Parathyroid adenoma (tissue), 2 donors: ENCODE measurements around the gene SLC22A15.

Experiments used
- H2AFZ ChIP-seq: fragments of 300-600 bp; sonication (generic); one replicate; pipeline ENCODE4 v1.7.0; 2017; ENCODE audit warnings: antibody characterized with exemption, mild to moderate bottlenecking
- H3K27ac ChIP-seq: fragments of 300-600 bp; sonication (generic); one replicate; pipeline ENCODE4 v1.7.0; 2017
- H3K27me3 ChIP-seq: fragments of 300-600 bp; sonication (generic); one replicate; pipeline ENCODE4 v1.7.0; 2017; ENCODE audit warnings: low read length; ENCODE audit not compliant: control insufficient read depth, insufficient read depth
- H3K36me3 ChIP-seq: fragments of 300-600 bp; sonication (generic); one replicate; pipeline ENCODE4 v1.7.0; 2017; ENCODE audit warnings: low read length; ENCODE audit not compliant: control insufficient read depth, insufficient read depth
- H3K4me1 ChIP-seq: fragments of 300-600 bp; sonication (generic); one replicate; pipeline ENCODE4 v1.7.0; 2017; ENCODE audit warnings: control low read depth
- H3K4me2 ChIP-seq: fragments of 300-600 bp; sonication (generic); one replicate; pipeline ENCODE4 v1.7.0; 2017; ENCODE audit warnings: low read length
- H3K4me3 ChIP-seq: fragments of 300-600 bp; sonication (generic); one replicate; pipeline ENCODE4 v1.7.0; 2017; ENCODE audit warnings: low read depth, low read length
- H3K79me2 ChIP-seq: fragments of 300-600 bp; sonication (generic); one replicate; pipeline ENCODE4 v1.7.0; 2017; ENCODE audit warnings: control low read depth
- H3K9ac ChIP-seq: fragments of 300-600 bp; sonication (generic); one replicate; pipeline ENCODE4 v1.7.0; 2017; ENCODE audit warnings: mild to moderate bottlenecking
- H3K9me3 ChIP-seq: fragments of 300-600 bp; sonication (generic); one replicate; pipeline ENCODE4 v1.7.0; 2017; ENCODE audit warnings: low read length; ENCODE audit not compliant: control insufficient read depth
- TF ChIP-seq, protein P1 (sequence below): fragments of 300-600 bp; sonication (generic); IDR thresholded peaks from one replicate; pipeline ENCODE4 v1.7.0; 2017; ENCODE audit warnings: antibody characterized with exemption, mild to moderate bottlenecking
- donor health status: primary hyperparathyroidism.

SLC22A15 gene

GRCh38 chr1:116001739-116002487, 25.6 kb downstream of the SLC22A15 start:
- Histone ChIP-seq H3K36me3 (no peaks in the 10 kb centered on the region), H3K27me3 (no peaks in the 10 kb centered on the region), H3K27ac (no peak overlapping the region), H3K4me1 (no peaks in the 10 kb centered on the region), H3K4me2 (no peak overlapping the region), H3K79me2 (no peaks in the 10 kb centered on the region), H2AFZ (no peak overlapping the region), H3K9me3 (no peaks in the 10 kb centered on the region), H3K4me3 (no peak overlapping the region), H3K9ac (no peak overlapping the region)
- TF ChIP-seq, protein P1, sequence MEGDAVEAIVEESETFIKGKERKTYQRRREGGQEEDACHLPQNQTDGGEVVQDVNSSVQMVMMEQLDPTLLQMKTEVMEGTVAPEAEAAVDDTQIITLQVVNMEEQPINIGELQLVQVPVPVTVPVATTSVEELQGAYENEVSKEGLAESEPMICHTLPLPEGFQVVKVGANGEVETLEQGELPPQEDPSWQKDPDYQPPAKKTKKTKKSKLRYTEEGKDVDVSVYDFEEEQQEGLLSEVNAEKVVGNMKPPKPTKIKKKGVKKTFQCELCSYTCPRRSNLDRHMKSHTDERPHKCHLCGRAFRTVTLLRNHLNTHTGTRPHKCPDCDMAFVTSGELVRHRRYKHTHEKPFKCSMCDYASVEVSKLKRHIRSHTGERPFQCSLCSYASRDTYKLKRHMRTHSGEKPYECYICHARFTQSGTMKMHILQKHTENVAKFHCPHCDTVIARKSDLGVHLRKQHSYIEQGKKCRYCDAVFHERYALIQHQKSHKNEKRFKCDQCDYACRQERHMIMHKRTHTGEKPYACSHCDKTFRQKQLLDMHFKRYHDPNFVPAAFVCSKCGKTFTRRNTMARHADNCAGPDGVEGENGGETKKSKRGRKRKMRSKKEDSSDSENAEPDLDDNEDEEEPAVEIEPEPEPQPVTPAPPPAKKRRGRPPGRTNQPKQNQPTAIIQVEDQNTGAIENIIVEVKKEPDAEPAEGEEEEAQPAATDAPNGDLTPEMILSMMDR = no peak

GRCh38 chr1:116002781-116003420, 26.6 kb downstream of the SLC22A15 start:
- H3K36me3 ChIP-seq = no peaks in the 10 kb centered on the region
- no peak overlapping the region for H3K9ac ChIP-seq

DNA sequence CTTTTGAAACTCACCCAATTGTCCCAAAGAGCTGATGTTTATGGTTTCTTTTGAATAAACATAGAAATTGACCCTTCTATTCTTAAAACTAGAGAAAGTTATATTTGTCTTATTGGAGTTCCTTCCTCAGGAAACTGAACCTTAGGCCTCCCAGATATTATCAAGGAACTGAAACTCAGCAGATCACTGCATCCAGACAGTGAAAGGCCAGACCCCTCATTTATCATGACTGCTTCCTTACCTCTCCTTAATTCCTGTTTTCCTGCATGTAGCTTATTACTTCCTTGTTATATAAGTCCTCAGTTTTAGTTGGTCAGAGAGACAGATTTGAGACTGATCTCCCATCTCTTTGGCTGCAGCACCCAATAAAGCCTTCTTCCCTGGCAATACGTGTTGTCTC, 27.5 kb downstream of the SLC22A15 start:
- Histone ChIP-seq H3K27ac (no peak overlapping the region), H3K9ac (no peak overlapping the region), H3K27me3 (no peaks in the 10 kb centered on the region), H3K9me3 (no peaks in the 10 kb centered on the region), H3K4me3 (no peak overlapping the region), H2AFZ (no peak overlapping the region), H3K79me2 (no peaks in the 10 kb centered on the region), H3K4me1 (no peaks in the 10 kb centered on the region), H3K4me2 (no peak overlapping the region), H3K36me3 (no peaks in the 10 kb centered on the region)
- TF ChIP-seq, protein P1 = no peak

More at GRCh38 chr1:116002781-116003420, 26.6 kb downstream of the SLC22A15 start:
- no peaks in the 10 kb centered on the region for H3K79me2 ChIP-seq
- H3K4me1 ChIP-seq = no peaks in the 10 kb centered on the region
- H3K9me3 ChIP-seq = no peaks in the 10 kb centered on the region
- H3K27me3 ChIP-seq = no peaks in the 10 kb centered on the region
- TF ChIP-seq, protein P1 = no peak
- H2AFZ ChIP-seq = no peak overlapping the region
- no peak overlapping the region for H3K4me2 ChIP-seq
- H3K4me3 ChIP-seq = no peak overlapping the region
- no peak overlapping the region for H3K27ac ChIP-seq

GRCh38 chr1:116006486-116006964, 30.2 kb downstream of the SLC22A15 start:
- H3K9me3 ChIP-seq = no peaks in the 10 kb centered on the region
- H3K4me1 ChIP-seq = no peaks in the 10 kb centered on the region
- H3K9ac ChIP-seq = no peak overlapping the region
- H3K36me3 ChIP-seq = no peaks in the 10 kb centered on the region
- TF ChIP-seq, protein P1 = no peak
- H3K27me3 ChIP-seq = no peaks in the 10 kb centered on the region
- no peak overlapping the region for H3K4me3 ChIP-seq
- H3K27ac ChIP-seq = no peak overlapping the region
- no peak overlapping the region for H3K4me2 ChIP-seq
- no peaks in the 10 kb centered on the region for H3K79me2 ChIP-seq
- no peak overlapping the region for H2AFZ ChIP-seq
